Activated B cell treated with CpG ODN at 0.5 μM for 24 hours (primary cell): ENCODE results near the gene MRGPRE. TPM values are rescaled to one million over a fixed set of nuclear protein-coding genes. Genes with fewer than 3 reads are reported as not detected.

Source experiments
- ATAC-seq: fragments of 200-7000 bp; cut with Tn5 transposase; one replicate; pipeline ENCODE4 v1.10.0; 2021; ENCODE audit warnings: low read depth, mild to moderate bottlenecking, moderate library complexity
- CTCF ChIA-PET: fragments of 350-600 bp; sonication (Branson Sonifier 250); formaldehyde crosslinking; loops from one replicate; lab custom pipeline; 2021; ENCODE audit warnings: antibody characterized with exemption; lab: Charles Lee
- POLR2A ChIA-PET: fragments of 350-600 bp; sonication (Branson Sonifier 250); formaldehyde crosslinking; loops from one replicate; lab custom pipeline; 2021; ENCODE audit warnings: antibody characterized with exemption; lab: Charles Lee
- DNase-seq: peaks from one replicate; pipeline ENCODE4 v3.0.0; 2022
- H3K27ac Mint-ChIP-seq: one replicate; pipeline ENCODE4 v1.8.0; 2020; ENCODE audit warnings: mixed read lengths
- H3K27me3 Mint-ChIP-seq: one replicate; pipeline ENCODE4 v1.8.0; 2021; ENCODE audit warnings: mixed read lengths
- H3K36me3 Mint-ChIP-seq: one replicate; pipeline ENCODE4 v1.8.0; 2021; ENCODE audit warnings: low read depth, mixed read lengths
- H3K4me1 Mint-ChIP-seq: one replicate; pipeline ENCODE4 v1.8.0; 2021; ENCODE audit warnings: mixed read lengths
- H3K4me3 Mint-ChIP-seq: one replicate; pipeline ENCODE4 v1.8.0; 2020; ENCODE audit warnings: mild to moderate bottlenecking, mixed read lengths
- H3K9me3 Mint-ChIP-seq: one replicate; pipeline ENCODE4 v1.8.0; 2020; ENCODE audit warnings: mixed read lengths
- intact Hi-C: fragments of 100-400 bp; cut with micrococcal nuclease; formaldehyde crosslinking; loops from one replicate; pipeline ENCODE4 v1.15.1; 2024
- total RNA-seq: library from RNA; stranded (reverse); gene quantifications from 2 replicates; pipeline ENCODE4 v1.2.3, GENCODE V29; 2022
- TF ChIP-seq, protein P1 (sequence below): fragments of 200-600 bp; IDR thresholded peaks from one replicate; pipeline ENCODE4 v1.8.0; 2022; ENCODE audit warnings: antibody characterized with exemption, mild to moderate bottlenecking

Gene MRGPRE
- total RNA-seq, 1 donor from 2014 or later: not detected

DNA sequence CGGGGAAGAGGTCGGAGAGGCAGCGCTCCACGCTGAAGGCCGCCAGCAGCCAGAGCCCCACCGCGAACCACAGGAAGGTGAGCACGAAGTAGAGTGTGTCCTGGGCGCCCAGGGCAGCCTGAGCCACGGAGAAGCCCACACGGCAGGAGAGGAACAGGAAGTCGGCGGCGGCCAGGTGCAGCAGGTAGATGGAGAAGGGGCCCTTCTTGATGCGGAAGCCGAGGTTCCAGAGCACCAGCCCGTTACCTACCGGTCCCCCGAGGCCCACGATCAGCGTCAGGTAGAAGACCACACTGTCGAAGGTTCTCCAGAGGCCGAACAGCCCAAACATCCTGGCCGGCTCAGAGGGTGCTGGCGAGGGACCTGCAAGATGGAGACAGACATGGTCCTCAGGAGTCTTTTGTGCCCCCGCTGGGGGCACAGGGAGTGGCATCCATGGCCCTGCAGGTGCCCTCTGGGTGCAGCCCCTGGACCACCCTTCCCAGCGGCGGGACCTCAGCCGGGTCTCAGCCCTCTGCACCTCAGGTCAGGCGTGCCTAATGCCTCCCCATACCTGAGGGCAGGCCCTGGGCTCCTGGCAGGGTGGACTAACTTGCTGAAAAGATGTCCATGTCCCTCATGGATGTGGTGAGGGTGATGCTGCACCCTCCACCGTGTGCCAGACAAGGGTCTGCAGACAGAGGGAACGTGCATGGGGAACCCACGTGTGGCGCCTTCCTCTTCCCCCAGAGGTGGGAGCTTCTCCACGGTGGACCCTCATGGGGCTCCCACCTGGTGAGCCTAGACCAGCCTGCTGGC is 13.5 kb downstream of the MRGPRE start, which contains the start of gene MRGPRG:
MRGPRG (minus strand) TSS at position 331 of the 798 bp plus-strand sequence; CDS start at position 331, 0 bp downstream.
- ATAC-seq (no peak), DNase-seq (no peak)
- ChIA-PET POLR2A (no interaction called here), CTCF (no interaction called here)
- Mint-ChIP-seq H3K27me3 (peaks cover 21% of the 10 kb centered on the region), H3K4me3 (no peak within 1 kb of the TSS), H3K36me3 (no peaks in the 10 kb centered on the region), H3K4me1 (no peaks in the 10 kb centered on the region), H3K9me3 (no peaks in the 10 kb centered on the region), H3K27ac (no peak within 1 kb of the TSS)
- intact Hi-C loops: no loop called here
- TF ChIP-seq, protein P1, sequence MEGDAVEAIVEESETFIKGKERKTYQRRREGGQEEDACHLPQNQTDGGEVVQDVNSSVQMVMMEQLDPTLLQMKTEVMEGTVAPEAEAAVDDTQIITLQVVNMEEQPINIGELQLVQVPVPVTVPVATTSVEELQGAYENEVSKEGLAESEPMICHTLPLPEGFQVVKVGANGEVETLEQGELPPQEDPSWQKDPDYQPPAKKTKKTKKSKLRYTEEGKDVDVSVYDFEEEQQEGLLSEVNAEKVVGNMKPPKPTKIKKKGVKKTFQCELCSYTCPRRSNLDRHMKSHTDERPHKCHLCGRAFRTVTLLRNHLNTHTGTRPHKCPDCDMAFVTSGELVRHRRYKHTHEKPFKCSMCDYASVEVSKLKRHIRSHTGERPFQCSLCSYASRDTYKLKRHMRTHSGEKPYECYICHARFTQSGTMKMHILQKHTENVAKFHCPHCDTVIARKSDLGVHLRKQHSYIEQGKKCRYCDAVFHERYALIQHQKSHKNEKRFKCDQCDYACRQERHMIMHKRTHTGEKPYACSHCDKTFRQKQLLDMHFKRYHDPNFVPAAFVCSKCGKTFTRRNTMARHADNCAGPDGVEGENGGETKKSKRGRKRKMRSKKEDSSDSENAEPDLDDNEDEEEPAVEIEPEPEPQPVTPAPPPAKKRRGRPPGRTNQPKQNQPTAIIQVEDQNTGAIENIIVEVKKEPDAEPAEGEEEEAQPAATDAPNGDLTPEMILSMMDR: no peak

DNA sequence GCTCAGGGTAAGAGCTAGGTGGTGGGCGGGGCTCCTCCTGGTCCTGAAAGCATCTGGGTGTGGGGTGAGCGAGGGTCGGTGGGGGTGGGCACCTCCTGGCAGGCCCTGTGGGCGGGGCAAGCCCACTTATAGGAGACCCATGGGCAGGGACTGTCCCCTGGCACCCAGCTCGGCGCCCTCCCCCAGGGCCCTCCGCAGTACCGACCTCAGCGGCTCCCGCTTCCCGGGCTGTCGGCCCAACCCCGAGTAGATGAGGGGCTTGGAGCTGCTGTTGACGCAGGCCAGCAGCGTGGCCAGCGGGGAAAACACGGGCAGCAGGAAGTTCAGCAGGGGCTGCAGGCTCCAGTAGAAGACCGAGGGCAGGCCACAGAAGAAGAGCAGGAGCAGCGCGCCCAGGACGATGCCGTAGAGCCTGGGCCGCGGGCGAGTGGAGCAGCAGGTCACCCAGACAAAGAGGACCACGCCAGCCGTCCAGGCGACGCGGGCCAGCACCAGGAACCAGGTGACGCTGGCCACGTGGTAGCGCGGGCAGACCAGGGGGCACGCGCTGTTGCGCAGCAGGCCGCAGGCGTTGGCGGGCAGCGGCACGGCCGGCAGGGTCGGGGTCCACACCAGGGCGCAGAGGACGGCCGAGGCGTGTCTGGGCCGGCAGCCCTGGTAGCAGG is 14.3 kb downstream of the MRGPRE start:
- no peaks in the 10 kb centered on the region for H3K36me3 Mint-ChIP-seq
- POLR2A ChIA-PET: no interaction called here
- H3K9me3 Mint-ChIP-seq: no peaks in the 10 kb centered on the region
- CTCF ChIA-PET: no interaction called here
- no peak overlapping the region for H3K27ac Mint-ChIP-seq
- no peak for ATAC-seq
- TF ChIP-seq, protein P1: no peak
- intact Hi-C loops: loop anchor here (2.0 kb wide), 1 partner anchor 685 kb away; no protein-coding TSS in a partner anchor
- no peaks in the 10 kb centered on the region for H3K4me1 Mint-ChIP-seq
- peaks cover 15% of the 10 kb centered on the region for H3K27me3 Mint-ChIP-seq
- no peak overlapping the region for H3K4me3 Mint-ChIP-seq
- DNase-seq: peak; percentile 8

DNA sequence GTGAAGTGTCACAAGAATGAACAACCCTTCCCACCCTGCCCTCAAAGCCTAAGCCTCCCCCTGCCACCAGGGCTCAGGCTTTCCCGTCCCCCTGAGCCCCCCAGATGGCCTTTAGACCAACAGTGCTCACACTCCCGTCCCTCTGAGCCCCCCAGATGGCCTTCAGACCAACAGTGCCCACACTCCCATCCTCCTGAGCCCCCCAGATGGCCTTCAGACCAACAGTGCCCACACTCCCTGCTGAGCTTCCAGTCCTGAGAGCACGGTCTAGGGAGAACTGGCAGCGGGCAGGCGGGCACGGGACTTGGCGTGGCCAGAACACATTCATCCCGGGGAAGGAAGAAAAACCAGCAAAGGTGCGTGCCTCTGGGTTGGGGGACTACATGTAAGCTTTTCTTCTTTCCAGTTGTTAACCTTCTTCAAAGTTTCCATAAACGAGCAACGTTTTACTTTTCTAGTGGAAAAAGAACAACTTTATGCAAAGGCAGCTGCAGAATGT is 16.1 kb downstream of the MRGPRE start:
- CTCF ChIA-PET: interaction anchor here (1.3 kb wide), 1 partner anchor 683 kb away, joined by 3 read pairs; no protein-coding TSS in a partner anchor

DNA sequence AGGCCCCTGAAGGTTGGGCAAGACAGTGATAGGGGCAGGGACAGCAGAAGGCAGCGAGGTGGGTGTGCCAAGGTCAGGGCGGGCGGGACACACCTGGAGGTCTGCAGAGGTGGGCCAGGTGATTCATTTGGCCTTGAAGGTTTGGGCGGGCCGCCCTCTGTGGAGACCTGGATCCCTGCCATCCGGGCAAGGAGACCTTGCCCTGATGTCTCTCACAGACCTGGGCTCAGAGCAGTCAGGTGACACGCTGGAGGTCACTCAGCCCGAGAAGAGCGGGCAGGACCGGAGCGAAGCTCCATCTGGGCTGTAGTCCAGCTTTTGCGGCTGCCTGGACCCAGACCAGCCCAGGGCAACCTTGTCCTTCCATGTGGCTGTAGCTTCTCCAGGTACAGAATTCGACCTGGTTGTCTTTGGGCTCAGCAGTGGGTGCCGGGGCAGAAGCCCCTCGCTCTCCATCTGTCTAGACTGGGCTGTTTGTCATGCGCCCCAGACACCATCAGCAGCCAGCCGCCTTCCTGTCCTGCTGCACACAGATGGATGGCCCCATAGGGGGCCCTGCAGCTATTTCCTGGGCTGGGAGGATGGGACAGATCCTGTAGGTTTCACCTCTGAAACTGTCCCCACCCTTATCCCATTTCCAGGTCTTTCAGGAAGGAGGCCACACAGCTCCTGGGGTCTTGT is 16.7 kb downstream of the MRGPRE start:
- peaks cover 13% of the 10 kb centered on the region for H3K9me3 Mint-ChIP-seq
- no peaks in the 10 kb centered on the region for H3K4me1 Mint-ChIP-seq
- intact Hi-C loops: loop anchor here (2.0 kb wide), 1 partner anchor 683 kb away; no protein-coding TSS in a partner anchor
- no peak overlapping the region for H3K4me3 Mint-ChIP-seq
- TF ChIP-seq, protein P1: no peak
- ATAC-seq: no peak
- H3K27ac Mint-ChIP-seq: no peak overlapping the region
- H3K27me3 Mint-ChIP-seq: peaks cover 18% of the 10 kb centered on the region
- POLR2A ChIA-PET: no interaction called here
- peak; percentile 9 for DNase-seq
- CTCF ChIA-PET: interaction anchor here (1.3 kb wide), 1 partner anchor 682 kb away, joined by 3 read pairs; no protein-coding TSS in a partner anchor
- H3K36me3 Mint-ChIP-seq: no peaks in the 10 kb centered on the region

More for the DNA sequence above, 16.1 kb downstream of the MRGPRE start:
- DNase-seq (peak; percentile 7), ATAC-seq (no peak)
- Mint-ChIP-seq H3K4me1 (no peaks in the 10 kb centered on the region), H3K27ac (no peak overlapping the region), H3K9me3 (peaks cover 11% of the 10 kb centered on the region), H3K4me3 (no peak overlapping the region), H3K36me3 (no peaks in the 10 kb centered on the region), H3K27me3 (peaks cover 18% of the 10 kb centered on the region)
- POLR2A ChIA-PET: no interaction called here
- TF ChIP-seq, protein P1: no peak
- intact Hi-C loops: loop anchor here (2.0 kb wide), 1 partner anchor 683 kb away; no protein-coding TSS in a partner anchor
